H54 (cell line): Measurements from ENCODE around the gene DENND5A.
"Not testable (repeated sequence)": the region's sequence is repeated elsewhere in the genome, so short reads cannot be mapped to it uniquely, and the experiment has no call there.

Experiments
- DNase-seq: peaks from one replicate; pipeline ENCODE4 v3.0.0; 2011; ENCODE audit warnings: low spot score, mixed read lengths; ENCODE audit not compliant: insufficient read length
- FAIRE-seq: peaks from 3 replicates; lab custom pipeline; 2011; peaks lifted over from hg19 to GRCh38; lab: Jason Lieb, UNC
- POLR2A ChIP-seq: IDR thresholded peaks from 2 replicates; pipeline ENCODE4 v1.6.1; 2011; ENCODE audit warnings: low read depth, mild to moderate bottlenecking, low read length

The DENND5A gene

DNA sequence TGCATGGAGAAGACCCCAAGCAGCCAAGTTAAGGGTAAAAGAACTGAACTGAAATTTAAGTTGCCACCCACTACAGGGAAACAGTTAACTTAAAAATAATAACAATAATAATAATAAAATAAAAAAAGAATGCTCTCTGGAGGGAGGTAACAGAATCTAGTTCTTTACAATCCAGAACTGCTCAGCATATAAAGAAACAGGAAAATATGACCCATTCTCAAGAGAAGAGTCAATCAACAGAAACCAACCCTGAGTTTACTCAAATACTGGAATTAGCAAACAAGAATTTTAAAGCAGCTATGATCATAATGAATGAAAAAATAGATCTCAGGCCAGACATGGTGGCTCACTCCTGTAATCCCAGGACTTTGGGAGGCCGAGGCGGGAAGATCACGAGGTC is 53.8 kb downstream of the DENND5A start:
- no peak for DNase-seq
- TF ChIP-seq POLR2A, result no peak
- FAIRE-seq, result no peak

DNA sequence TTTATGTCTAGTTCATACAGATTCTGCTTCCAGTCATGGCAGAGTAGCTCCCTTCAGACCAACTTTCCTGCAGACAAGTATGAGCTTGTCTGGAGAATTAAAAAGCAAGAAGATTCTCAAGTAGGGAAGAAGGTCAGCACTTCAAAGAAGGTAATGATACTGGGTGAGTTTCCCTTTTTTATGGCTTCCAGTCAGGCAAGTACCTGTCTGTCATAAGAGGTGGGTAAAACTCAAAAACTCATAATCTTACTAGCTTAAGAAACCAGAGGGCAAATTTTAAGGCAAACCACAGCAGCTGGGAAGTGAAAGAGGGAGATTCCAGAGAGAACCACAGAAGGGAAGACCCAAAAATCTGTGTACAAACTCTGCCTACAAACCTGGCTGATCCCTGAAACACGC is 54.2 kb downstream of the DENND5A start:
- FAIRE-seq (peak; percentile 45), DNase-seq (no peak)
- TF ChIP-seq POLR2A, result no peak

DNA sequence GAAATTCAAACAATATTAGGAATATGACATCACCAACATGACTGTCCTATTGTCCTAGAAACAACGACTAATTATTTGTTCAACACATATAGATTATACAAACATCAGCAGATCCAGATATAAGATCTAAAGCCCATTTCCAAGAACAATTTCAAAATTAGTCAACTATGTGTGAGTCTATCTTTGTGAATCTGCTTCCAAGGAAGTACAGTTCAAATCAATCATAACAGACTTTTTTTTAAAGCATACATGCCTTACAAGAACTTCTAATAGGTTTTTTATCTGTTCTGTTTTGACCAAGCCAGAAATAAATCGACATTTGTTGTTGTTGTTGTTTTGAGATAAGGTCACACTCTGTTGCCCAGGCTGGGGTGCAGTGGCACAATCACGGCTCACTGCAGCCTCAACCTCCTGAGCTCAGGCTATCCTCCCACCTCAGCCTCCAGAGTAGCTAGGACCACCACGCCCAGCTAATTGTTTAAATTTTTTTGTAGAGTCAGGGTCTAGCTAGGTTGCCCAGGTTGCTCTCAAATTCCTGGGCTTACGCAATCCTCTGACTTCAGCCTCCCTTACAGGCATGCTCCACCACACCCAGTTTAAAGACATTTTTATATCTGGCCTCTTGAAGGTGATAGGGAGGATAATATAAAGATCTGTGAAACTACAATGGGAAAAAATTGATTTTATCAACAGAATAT is 54.8 kb downstream of the DENND5A start:
- DNase-seq, result no peak
- FAIRE-seq, result no peak
- TF ChIP-seq POLR2A, result no peak

DNA sequence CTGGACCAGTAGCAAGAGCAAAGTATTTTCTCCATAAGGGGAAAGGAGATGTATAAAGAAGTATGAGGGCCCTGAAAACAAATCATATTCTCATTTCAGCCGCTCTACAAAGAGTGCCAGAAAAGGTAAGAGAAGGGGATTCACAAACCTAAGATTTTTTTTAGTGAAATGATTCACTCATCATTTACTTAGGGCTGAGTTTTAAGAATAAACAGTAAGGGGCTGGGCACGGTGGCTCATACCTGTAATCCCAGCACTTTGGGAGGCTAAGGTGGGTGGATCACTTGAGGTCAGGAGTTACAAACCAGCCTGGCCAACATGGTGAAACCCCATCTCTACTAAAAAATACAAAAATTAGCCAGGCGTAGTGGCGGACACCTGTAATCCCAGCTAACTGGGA is 55.5 kb downstream of the DENND5A start:
- not testable (repeated sequence) for FAIRE-seq, DNase-seq

DNA sequence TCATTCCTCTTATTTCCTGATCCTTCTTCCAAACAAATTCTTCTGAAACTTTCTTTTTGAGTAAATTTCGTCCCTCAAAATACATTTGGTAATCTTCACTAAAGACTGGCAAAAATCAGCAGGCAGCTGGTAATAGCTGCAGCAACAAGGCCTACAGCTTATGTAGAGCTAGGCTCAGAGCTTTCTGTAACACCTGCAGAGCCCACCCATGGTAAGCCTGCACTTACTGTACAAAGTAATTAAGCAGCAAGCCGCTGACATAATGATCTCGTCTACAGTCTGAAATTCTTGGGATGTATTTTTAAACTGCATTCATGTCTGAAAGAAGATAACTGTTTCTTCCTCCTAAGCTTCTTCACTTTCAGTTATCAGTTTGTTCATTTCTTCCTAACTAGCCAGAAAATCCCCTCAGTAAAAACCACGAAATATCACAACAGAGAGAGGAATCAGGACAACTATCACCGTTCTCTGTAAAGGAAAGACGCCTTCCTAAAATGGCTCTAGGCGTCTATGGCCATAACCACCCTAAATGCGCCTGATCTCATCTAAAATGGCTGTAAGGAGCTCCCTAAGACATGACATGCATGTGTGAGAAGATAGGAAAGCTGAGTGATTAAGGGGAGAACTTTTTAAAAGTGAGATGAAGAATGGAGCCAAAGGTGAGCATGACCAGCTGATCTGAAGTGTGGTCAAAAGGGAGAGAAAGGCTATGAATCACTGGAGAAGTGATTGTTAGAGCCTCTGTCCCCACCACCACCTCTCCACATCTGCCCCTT is 56.2 kb downstream of the DENND5A start:
- FAIRE-seq (no peak), DNase-seq (no peak)
- TF ChIP-seq POLR2A, result no peak

DNA sequence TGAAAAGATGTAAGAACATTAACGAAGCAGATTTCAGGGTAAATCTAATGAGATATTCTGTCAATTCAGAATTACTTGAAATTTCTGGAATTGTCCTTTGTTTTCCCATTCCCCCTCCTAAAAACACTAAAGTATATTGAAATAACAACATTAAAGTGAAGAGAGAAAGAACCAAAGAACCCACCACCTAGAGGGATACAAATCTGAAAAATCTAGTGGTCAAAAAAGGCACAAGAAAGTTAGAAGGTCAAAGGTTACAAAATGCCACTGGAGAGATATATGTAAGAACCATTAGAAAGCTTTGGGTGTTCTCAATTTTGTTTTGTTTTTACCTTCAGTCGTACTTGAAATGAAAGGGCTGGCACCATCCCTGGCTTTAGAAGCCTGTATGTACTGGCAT is 57.9 kb downstream of the DENND5A start:
- no peak for DNase-seq
- TF ChIP-seq POLR2A, result no peak

DNA sequence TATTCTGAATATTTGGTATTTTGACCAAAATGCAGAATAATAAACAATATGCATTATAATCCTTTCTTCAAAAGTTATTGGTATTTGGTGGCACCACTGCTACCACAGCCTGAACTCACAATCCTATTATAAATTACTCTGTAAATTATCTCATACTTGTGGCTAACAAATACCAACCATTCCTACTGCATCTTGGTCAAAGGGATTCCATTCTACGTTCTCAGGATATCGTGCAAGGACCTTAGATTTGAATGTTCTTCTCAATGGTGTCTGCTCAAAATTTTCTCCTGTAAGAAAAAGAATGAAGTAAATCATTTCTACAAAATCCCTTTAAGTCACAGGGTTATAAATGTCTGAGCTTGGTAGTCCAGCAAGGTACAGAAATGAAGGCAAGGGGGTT is 58.7 kb downstream of the DENND5A start:
- DNase-seq (no peak), FAIRE-seq (no peak)
- no peak for TF ChIP-seq POLR2A

More for the DNA sequence above, 57.9 kb downstream of the DENND5A start:
- no peak for FAIRE-seq

DNA sequence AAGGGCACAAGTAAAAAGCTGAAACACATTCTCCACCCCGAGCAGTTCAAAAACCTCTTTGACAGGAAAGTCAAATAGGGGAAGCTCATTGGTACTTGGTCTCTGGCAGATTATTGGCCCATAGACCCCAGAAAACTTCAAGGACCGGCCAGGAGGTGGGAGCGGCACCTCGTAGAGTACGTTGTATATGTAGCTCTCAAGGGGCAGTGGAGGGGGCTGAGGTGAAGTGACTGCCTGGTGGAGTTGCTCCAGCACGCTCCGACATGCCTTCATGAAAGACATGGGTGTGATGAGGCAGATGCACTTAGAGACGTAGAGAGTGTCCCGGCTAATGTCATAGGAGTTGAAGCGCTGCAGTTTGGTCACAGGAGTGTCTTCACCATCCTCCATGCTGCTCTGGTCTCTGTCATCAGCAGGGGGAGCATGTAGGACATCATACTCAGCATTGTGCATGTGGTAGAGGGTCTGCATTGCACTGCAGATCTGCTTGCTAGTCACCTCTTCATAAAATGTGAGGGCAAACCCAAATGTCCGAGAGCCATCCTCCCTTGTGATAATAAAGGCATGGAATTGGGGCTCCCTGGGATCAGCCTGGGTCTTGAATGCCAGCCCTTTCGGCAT is 61.3 kb downstream of the DENND5A start:
- no peak for TF ChIP-seq POLR2A
- no peak for FAIRE-seq
- no peak for DNase-seq

DNA sequence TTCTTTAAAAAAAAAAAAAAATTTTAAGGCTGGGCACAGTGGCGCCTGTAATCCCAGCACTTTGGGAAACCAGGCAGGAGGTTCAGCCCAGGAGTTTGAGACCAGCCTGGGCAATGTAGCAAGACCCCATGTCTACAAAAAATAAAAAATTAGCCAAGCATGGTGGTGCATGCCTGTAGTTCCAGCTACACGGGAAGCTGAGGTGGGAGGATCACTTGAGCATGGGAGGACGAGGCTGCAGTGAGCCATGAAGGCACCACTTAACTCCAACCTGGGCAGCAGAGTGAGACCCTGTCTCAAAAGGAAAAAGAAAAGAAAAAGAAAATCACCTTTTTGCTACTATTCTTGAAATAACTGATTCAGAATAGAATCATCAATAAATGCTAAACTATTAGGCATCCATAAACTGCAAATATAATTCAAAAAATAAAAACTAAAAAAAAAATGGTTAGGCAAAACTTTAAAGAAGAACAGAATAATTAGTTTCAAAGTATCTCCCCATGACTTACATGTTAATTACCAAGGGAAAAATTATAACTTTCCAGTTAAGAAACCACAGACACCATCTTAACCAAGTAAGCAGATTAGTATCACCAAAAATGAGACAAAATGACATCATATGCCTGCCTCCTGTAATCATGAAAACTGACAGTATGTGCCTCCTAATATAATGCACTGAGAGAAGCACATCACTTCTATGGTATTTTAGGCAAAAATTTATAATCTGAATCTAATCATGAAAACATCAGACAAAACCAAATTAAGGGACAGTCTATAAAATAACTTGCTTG is 63.6 kb downstream of the DENND5A start:
- DNase-seq (no peak), FAIRE-seq (no peak)
- TF ChIP-seq POLR2A, result no peak

DNA sequence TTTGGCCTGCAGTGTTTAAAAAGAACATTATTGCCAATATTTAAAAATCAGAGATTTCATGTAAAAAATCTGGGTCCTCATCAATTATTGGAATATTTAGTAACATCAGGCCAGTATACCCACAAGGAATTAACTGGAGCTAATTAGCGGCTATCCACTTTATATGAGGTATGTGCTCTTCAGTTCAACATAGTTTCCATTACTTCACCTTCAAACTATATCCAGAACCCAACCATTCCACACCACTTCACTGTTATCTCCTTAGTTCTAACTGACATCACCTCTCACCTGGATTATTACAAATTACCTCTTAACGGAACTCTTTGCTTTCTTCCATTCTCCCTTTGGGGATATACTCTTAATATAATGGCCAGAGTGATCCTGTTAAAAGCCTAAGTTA is 64.7 kb downstream of the DENND5A start:
- DNase-seq (no peak), FAIRE-seq (no peak)
- no peak for TF ChIP-seq POLR2A

DNA sequence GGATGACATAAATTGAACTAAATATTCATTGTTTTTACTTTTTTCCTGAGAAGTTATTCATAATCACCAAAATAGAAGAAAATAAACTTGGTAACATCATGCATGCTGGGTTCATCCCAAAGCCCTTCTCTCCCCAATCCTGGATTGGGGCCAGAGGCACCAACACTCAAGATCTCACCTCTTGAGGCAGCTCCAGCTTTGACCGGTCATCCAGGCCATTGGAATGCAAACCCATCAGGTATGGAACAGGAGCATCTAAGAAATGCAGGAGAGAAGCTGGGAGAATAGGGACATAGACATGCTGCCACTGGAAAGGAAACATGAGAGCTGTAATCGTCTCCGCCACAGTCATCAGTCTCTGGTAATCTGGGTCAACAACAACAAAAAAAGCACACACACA is 71.8 kb downstream of the DENND5A start:
- FAIRE-seq (no peak), DNase-seq (no peak)
- TF ChIP-seq POLR2A, result no peak

DNA sequence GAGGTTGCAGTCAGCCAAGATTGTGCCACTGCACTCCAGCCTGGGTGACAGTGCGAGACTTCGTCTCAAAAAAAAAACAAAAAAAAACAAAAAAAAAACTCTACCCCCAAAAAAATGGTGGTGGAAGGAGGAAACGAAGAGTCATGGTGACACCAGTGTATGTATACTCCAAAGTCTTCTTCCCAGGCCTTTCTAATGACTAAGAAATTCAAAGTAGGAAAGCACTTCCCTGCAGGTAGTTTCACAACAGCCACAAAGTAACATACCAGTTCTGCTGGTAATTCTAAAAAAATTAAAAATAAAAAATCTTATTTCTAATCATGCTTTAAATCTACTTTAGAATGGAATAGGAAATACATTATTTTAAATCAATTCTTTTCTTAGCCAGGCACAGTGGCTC is 72.6 kb downstream of the DENND5A start:
- no peak for TF ChIP-seq POLR2A
- DNase-seq (no peak), FAIRE-seq (no peak)

DNA sequence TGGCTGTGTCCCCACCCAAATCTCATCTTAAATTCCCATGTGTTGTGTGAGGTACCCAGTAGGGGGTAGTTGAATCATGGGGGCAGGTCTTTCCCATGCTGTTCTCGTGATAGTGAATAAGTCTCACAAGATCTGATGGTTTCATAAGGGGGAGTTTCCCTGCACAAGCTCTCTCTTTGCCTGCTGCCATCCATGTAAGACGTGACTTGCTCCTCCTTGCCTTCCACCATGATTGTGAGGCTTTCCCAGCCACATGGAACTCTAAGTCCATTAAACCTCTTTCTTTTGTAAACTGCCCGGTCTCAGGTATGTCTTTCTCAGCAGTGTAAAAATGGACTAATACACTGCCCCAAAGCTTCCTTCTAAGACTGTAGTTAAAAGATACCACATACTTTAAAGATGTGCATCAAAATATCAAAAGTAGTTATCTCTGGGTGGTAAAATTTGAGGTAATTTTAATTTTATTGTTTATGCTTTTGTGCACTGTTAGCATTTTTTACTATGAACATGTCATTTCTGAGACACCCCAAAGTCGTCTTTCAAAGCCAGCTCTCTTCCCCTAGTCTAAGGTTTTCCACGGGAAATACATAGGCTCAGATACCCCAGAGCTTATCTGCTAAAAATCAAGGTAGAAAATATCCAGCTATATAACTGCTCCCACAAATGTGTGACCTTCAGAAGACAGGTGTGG is 74.7 kb downstream of the DENND5A start:
- FAIRE-seq, DNase-seq: not testable (repeated sequence)

DNA sequence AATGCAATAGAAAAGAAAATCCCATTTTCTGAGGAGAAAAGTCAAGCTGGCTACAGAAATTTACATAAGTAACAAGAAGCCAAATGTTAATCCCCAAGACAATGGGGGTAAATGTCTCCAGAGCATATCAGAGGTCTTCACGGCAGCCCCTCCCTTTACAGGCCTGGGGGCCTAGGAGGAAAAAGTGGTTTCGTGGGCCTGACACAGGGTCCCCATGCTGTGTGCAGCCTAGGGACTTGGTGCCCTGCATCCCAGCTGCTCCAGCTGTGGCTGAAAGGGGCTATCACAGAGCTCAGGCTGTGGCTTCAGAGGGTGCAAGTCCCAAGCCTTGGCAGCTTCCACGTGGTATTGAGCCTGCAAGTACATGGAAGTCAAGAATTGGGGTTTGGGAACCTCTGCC is 76.3 kb downstream of the DENND5A start:
- DNase-seq, FAIRE-seq: not testable (repeated sequence)
